Calu3 (cell line): Measurements from ENCODE around the gene PARP1. TPM values are rescaled to one million over a fixed set of nuclear protein-coding genes. Genes with fewer than 3 reads are reported as not detected.

Experiments
- BruUV-seq: library from RNA; stranded (reverse); fragments of 400-500 nt; replicated peaks from 2 replicates; lab custom pipeline; 2021; lab: Mats Ljungman, UMichigan
- CTCF ChIA-PET: fragments of 300-600 bp; sonication (Branson Sonifier 250); formaldehyde crosslinking; loops from one replicate; lab custom pipeline; 2022; ENCODE audit warnings: antibody characterized with exemption; lab: Charles Lee
- DNase-seq: peaks from one replicate; pipeline ENCODE4 v3.0.0; 2022
- H3K27ac Mint-ChIP-seq: one replicate; pipeline ENCODE4 v1.8.0; 2022; ENCODE audit warnings: mixed read lengths; ENCODE audit not compliant: unreplicated experiment
- H3K27me3 Mint-ChIP-seq: one replicate; pipeline ENCODE4 v1.8.0; 2022; ENCODE audit warnings: mixed read lengths; ENCODE audit not compliant: unreplicated experiment
- H3K36me3 Mint-ChIP-seq: one replicate; pipeline ENCODE4 v1.8.0; 2022; ENCODE audit warnings: mild to moderate bottlenecking, moderate library complexity, mixed read lengths; ENCODE audit not compliant: insufficient read depth, unreplicated experiment
- H3K4me1 Mint-ChIP-seq: one replicate; pipeline ENCODE4 v1.8.0; 2022; ENCODE audit warnings: mild to moderate bottlenecking, low read depth, mixed read lengths; ENCODE audit not compliant: unreplicated experiment
- H3K4me3 Mint-ChIP-seq: one replicate; pipeline ENCODE4 v1.8.0; 2022; ENCODE audit warnings: mild to moderate bottlenecking, low read depth, moderate library complexity, mixed read lengths; ENCODE audit not compliant: unreplicated experiment
- H3K9me3 Mint-ChIP-seq: one replicate; pipeline ENCODE4 v1.8.0; 2022; ENCODE audit warnings: low read depth, mixed read lengths; ENCODE audit not compliant: unreplicated experiment
- CTCF ChIP-seq: fragments of 200-600 bp; IDR thresholded peaks from one replicate; pipeline ENCODE4 v1.8.0; 2022; ENCODE audit warnings: antibody characterized with exemption; ENCODE audit not compliant: unreplicated experiment
- intact Hi-C: fragments of 100-400 bp; cut with micrococcal nuclease; formaldehyde crosslinking; loops from one replicate; pipeline ENCODE4 v1.10.0; 2022; ENCODE audit not compliant: unreplicated experiment
- total RNA-seq: library from RNA; stranded (reverse); gene quantifications from 2 replicates; pipeline ENCODE4 v1.2.3, GENCODE V29; 2022

Gene PARP1
- total RNA-seq, 1 experiment from 2014 or later: 136 TPM

- Mint-ChIP-seq H3K36me3 (no peaks in the 10 kb centered on the region), H3K27ac (no peak overlapping the region), H3K27me3 (peaks cover 88% of the 10 kb centered on the region), H3K4me3 (no peak overlapping the region), H3K9me3 (no peaks in the 10 kb centered on the region), H3K4me1 (no peaks in the 10 kb centered on the region)
- CTCF ChIA-PET: no interaction called here
- TF ChIP-seq CTCF: no peak
- no TSS peak for BruUV-seq
- no peak for DNase-seq
- intact Hi-C loops: no loop called here
These were observed 33.7 kb upstream of the PARP1 start for GRCh38 chr1:226441629-226442028.

GRCh38 chr1:226440512-226440911 lies 32.6 kb upstream of the PARP1 start:
- Mint-ChIP-seq H3K4me1 (no peaks in the 10 kb centered on the region), H3K27ac (no peak overlapping the region), H3K4me3 (no peak overlapping the region), H3K36me3 (no peaks in the 10 kb centered on the region), H3K9me3 (no peaks in the 10 kb centered on the region), H3K27me3 (peaks cover 88% of the 10 kb centered on the region)
- TF ChIP-seq CTCF: no peak
- no TSS peak for BruUV-seq
- CTCF ChIA-PET: interaction anchor here (0.6 kb wide), 1 partner anchor 1102 kb away, joined by 4 read pairs; no protein-coding TSS in a partner anchor
- DNase-seq: no peak
- intact Hi-C loops: no loop called here

- CTCF ChIA-PET: no interaction called here
- no peak for TF ChIP-seq CTCF
- no peaks in the 10 kb centered on the region for H3K4me1 Mint-ChIP-seq
- H3K4me3 Mint-ChIP-seq: no peak overlapping the region
- no peak overlapping the region for H3K27ac Mint-ChIP-seq
- BruUV-seq: no TSS peak
- H3K36me3 Mint-ChIP-seq: no peaks in the 10 kb centered on the region
- intact Hi-C loops: no loop called here
- no peaks in the 10 kb centered on the region for H3K9me3 Mint-ChIP-seq
- H3K27me3 Mint-ChIP-seq: peaks cover 86% of the 10 kb centered on the region
- DNase-seq: no peak
These were observed 30.1 kb upstream of the PARP1 start for GRCh38 chr1:226438007-226438406.

GRCh38 chr1:226436855-226437491 lies 29.1 kb upstream of the PARP1 start:
- Mint-ChIP-seq H3K4me1 (no peaks in the 10 kb centered on the region), H3K27ac (no peak overlapping the region), H3K9me3 (no peaks in the 10 kb centered on the region), H3K4me3 (no peak overlapping the region), H3K36me3 (no peaks in the 10 kb centered on the region), H3K27me3 (peaks cover 91% of the 10 kb centered on the region)
- intact Hi-C loops: no loop called here
- CTCF ChIA-PET: interaction anchor here (0.5 to 0.6 kb wide), 2 partner anchors 103 to 111 kb away, joined by 3 to 4 read pairs; partner anchors contain the start of gene STUM
- no peak for TF ChIP-seq CTCF
- DNase-seq: no peak
- no TSS peak for BruUV-seq
